Adrenal gland (tissue), 12 donors: ENCODE data around the gene LMF1. TPM values are rescaled to one million over a fixed set of nuclear protein-coding genes. Genes with fewer than 3 reads are reported as not detected.
A peak's percentile ranks its signal among the peaks of the same experiment; 100 is the strongest.

Experiments
- DNase-seq, 7 donors: peaks; one replicate each; pipeline ENCODE4 v3.0.0-alpha.2; 2019 to 2020
- H3K27ac ChIP-seq, 5 donors: fragments of 200-600 bp; sonication (generic) in 4 of 5; 1 replicate in 3 of 5; 2 replicates in 2 of 5; pipeline versions ENCODE4 v1.5.1 to v1.8.0; 2016 to 2020; ENCODE audit warnings: mild to moderate bottlenecking in 1 of 5
- H3K27me3 ChIP-seq: fragments of 200-600 bp; 2 replicates; pipeline ENCODE4 v1.8.0; 2021
- H3K36me3 ChIP-seq, 2 donors: fragments of 200-600 bp; replicated peaks in 1 of 2; 1 replicate in 1 of 2; 2 replicates in 1 of 2; pipeline versions ENCODE4 v1.5.1 to v1.8.0; 2018 to 2022
- H3K4me1 ChIP-seq, 2 donors: fragments of 200-600 bp; replicated peaks in 1 of 2; 1 replicate in 1 of 2; 2 replicates in 1 of 2; pipeline versions ENCODE4 v1.5.1 to v1.8.0; 2018 to 2021
- H3K4me3 ChIP-seq, 4 donors: fragments of 200-600 bp; sonication (generic) in 3 of 4; one replicate each; pipeline ENCODE4 v1.5.1; 2016 to 2018
- H3K9me3 ChIP-seq, 3 donors: fragments of 200-600 bp; sonication (generic) in 1 of 3; replicated peaks in 1 of 3; 1 replicate in 2 of 3; 2 replicates in 1 of 3; pipeline versions ENCODE4 v1.5.1 to v1.8.0; 2016 to 2021
- POLR2A ChIP-seq, 2 donors: fragments of 450-650 bp; IDR thresholded peaks; one replicate each; pipeline ENCODE4 v1.6.1; 2017; ENCODE audit warnings: antibody characterized with exemption in 2 of 2, mild to moderate bottlenecking in 2 of 2, moderate library complexity in 1 of 2
- WGBS, 4 donors: extraction: QIAGEN DNeasy Blood & Tissue Kit in 2 of 4; methylation state at CpG; one replicate each; pipeline versions ENCODE4 v1.1.5 to v1.1.7; 2013 to 2017; 5-methylcytosine and 5-hydroxymethylcytosine counted together
- intact Hi-C, 2 donors: fragments of 100-400 bp; cut with DNase I; formaldehyde crosslinking; loops; one replicate each; pipeline versions ENCODE4 v1.14.1 to v1.15.0; 2022 to 2023
- polyA plus RNA-seq, 3 donors: library from polyadenylated mRNA; stranded (reverse); fragments of 200-250 nt in 2 of 3; fragments of 350-450 nt in 1 of 3; fragmentation: Illumina TruSeq in 1 of 3; extraction: RNeasy Lipid Tissue Mini Kit (QIAGEN cat#74804) in 1 of 3; gene quantifications; one replicate each; pipeline ENCODE4 v1.2.3, GENCODE V29; 2013 to 2014
- total RNA-seq, 9 donors: library from RNA; depleted of rRNA in 4 of 9; stranded (reverse); fragments of >200 nt in 4 of 9; fragments of 120-200 nt in 1 of 9; fragmentation: NEBNext Ultra II Directional in 1 of 9; extraction: Animal tissue kit (Norgen Biotek cat#: 25700) in 1 of 9; gene quantifications; one replicate each; pipeline versions ENCODE4 v1.1.0 to v1.2.4, GENCODE V29; 2013 to 2023
- TF ChIP-seq, protein P1 (sequence below), 6 experiments: fragments of 450-650 bp in 4 of 6; fragments of 200-600 bp in 2 of 6; sonication (generic) in 1 of 6; IDR thresholded peaks; 1 replicate in 5 of 6; 2 replicates in 1 of 6; pipeline versions ENCODE4 v1.5.1 to v1.8.0; 2016 to 2021; ENCODE audit warnings: antibody characterized with exemption in 6 of 6, mild to moderate bottlenecking in 2 of 6, moderate library complexity in 1 of 6
- donor health status: healthy with polysubstance abuse.
- donor health status: Bipolar disorder and iron deficiency.
- donor health status: DM: yes; HTN: yes; CAD: no.
- donor health status: DM: no; HTN: no; CAD: no.
- donor health status: DM: no; HTN: no; CAD: no.
- donor health status: DM: yes; HTN: yes; CAD: no.

Gene LMF1
- total and polyA plus RNA-seq, 12 donors = 10.5 to 101 (median 36.3) TPM

- no peaks in the 10 kb centered on the region for H3K36me3 ChIP-seq
- intact Hi-C loops = no loop called here
- H3K4me3 ChIP-seq = no peak overlapping the region
- H3K4me1 ChIP-seq = no peaks in the 10 kb centered on the region
- no peaks in the 10 kb centered on the region for H3K9me3 ChIP-seq
- no peak overlapping the region for H3K27ac ChIP-seq
- TF ChIP-seq POLR2A (IDR thresholded peaks at IDR 0.05) = no peak
- TF ChIP-seq, protein P1, sequence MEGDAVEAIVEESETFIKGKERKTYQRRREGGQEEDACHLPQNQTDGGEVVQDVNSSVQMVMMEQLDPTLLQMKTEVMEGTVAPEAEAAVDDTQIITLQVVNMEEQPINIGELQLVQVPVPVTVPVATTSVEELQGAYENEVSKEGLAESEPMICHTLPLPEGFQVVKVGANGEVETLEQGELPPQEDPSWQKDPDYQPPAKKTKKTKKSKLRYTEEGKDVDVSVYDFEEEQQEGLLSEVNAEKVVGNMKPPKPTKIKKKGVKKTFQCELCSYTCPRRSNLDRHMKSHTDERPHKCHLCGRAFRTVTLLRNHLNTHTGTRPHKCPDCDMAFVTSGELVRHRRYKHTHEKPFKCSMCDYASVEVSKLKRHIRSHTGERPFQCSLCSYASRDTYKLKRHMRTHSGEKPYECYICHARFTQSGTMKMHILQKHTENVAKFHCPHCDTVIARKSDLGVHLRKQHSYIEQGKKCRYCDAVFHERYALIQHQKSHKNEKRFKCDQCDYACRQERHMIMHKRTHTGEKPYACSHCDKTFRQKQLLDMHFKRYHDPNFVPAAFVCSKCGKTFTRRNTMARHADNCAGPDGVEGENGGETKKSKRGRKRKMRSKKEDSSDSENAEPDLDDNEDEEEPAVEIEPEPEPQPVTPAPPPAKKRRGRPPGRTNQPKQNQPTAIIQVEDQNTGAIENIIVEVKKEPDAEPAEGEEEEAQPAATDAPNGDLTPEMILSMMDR (IDR thresholded peaks at IDR 0.05) = no peak
- H3K27me3 ChIP-seq = no peaks in the 10 kb centered on the region
- WGBS, 4 donors = 84 to 90% (median 85%) methylated on average over 2 to 32 of the region's 32 CpGs
- DNase-seq = no peak
Measured at GRCh38 chr16:852451-853185, 118.2 kb downstream of the LMF1 start.

DNA sequence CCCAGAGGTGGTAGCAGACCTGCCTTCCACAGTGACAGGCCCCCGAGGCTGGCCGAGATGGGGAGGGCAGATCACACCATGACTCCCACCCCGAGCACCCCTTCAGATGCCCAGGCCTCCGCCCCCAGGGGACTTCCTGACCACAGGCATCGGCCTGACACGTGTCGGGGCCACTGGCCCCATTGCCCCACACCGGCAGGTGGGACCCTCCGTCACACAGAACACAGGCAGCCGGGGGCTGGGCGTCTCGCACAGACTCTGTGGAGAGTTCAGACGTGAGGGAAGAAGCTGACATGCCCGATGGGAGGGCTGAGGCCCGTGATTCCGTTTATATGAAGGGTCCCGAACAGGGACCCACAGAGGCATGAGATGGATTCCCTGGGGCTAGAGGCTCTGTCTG, 118.9 kb downstream of the LMF1 start:
- 74 to 84% (median 77%) methylated on average over 7 to 17 of the region's 17 CpGs for WGBS, 4 donors
- TF ChIP-seq POLR2A (IDR thresholded peaks at IDR 0.05) = no peak
- TF ChIP-seq, protein P1 (IDR thresholded peaks at IDR 0.05) = no peak
- H3K27me3 ChIP-seq = no peaks in the 10 kb centered on the region
- H3K27ac ChIP-seq = no peak overlapping the region
- H3K9me3 ChIP-seq = no peaks in the 10 kb centered on the region
- intact Hi-C loops = no loop called here
- DNase-seq = peak in 1 of 7 donors; percentile 2
- no peaks in the 10 kb centered on the region for H3K4me1 ChIP-seq
- H3K4me3 ChIP-seq = no peak overlapping the region
- H3K36me3 ChIP-seq = no peaks in the 10 kb centered on the region

DNA sequence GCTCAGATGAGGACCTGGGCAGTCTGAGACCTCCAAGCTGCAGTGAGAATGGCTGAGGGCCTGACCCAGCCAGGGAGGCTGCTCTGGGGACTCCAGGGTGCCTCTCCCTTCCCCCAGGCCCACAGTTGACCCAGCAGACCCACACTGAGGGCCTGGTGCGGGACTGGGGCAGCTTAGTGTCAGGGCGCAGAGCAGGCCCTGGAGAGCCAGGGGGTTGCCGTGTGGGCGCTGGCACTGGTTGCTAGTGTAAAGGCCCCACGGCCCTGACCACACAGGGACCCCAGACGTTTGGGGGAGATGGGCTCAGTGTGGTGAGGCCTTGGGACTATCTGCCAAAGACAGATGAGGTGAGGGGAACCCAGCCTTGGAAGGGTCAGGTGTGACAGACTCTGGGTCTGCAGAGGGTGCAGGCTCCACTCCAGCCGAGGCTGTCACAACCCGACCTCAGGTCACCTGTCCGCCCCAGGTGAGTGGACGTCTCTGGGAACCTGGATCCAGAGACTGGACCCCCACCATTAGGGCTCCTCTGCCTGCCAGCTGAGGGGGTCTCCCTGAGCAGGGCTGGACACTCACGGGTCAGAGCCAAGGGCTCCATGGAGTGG, 119.5 kb downstream of the LMF1 start:
- Histone ChIP-seq H3K27ac (no peak overlapping the region), H3K4me1 (no peaks in the 10 kb centered on the region), H3K9me3 (no peaks in the 10 kb centered on the region), H3K4me3 (no peak overlapping the region), H3K36me3 (no peaks in the 10 kb centered on the region), H3K27me3 (no peaks in the 10 kb centered on the region)
- WGBS, 4 donors = 70 to 84% (median 78%) methylated on average over 4 to 11 of the region's 11 CpGs
- no peak for TF ChIP-seq POLR2A (IDR thresholded peaks at IDR 0.05)
- TF ChIP-seq, protein P1 (IDR thresholded peaks at IDR 0.05) = no peak
- intact Hi-C loops = no loop called here
- DNase-seq = peak in 1 of 7 donors; percentile 6

- DNase-seq = no peak
- WGBS, 4 donors = 86 to 95% (median 91%) methylated on average over 29 to 31 of the region's 31 CpGs
- no peaks in the 10 kb centered on the region for H3K4me1 ChIP-seq
- intact Hi-C loops = no loop called here
- TF ChIP-seq, protein P1 (IDR thresholded peaks at IDR 0.05) = no peak
- TF ChIP-seq POLR2A (IDR thresholded peaks at IDR 0.05) = no peak
- H3K9me3 ChIP-seq = no peaks in the 10 kb centered on the region
- H3K27me3 ChIP-seq = no peaks in the 10 kb centered on the region
- no peak overlapping the region for H3K27ac ChIP-seq
- no peak overlapping the region for H3K4me3 ChIP-seq
- H3K36me3 ChIP-seq = no peaks in the 10 kb centered on the region
Measured at GRCh38 chr16:850668-851067, 120.1 kb downstream of the LMF1 start.
